Chondrocyte (in vitro differentiated cells): ENCODE data around the gene FAM107B. TPM values are rescaled to one million over a fixed set of nuclear protein-coding genes. Genes with fewer than 3 reads are reported as not detected.
A peak's percentile ranks its signal among the peaks of the same experiment; 100 is the strongest.

ENCODE experiments used
- DNase-seq: peaks from one replicate; pipeline ENCODE4 v3.0.0; 2021; ENCODE audit warnings: mixed read lengths, low spot score
- H3K27ac Mint-ChIP-seq: one replicate; pipeline ENCODE4 v1.8.0; 2021; ENCODE audit warnings: mild to moderate bottlenecking, moderate library complexity, mixed read lengths; ENCODE audit not compliant: unreplicated experiment
- H3K27me3 Mint-ChIP-seq: 2 replicates; pipeline ENCODE4 v1.8.0; 2021; ENCODE audit warnings: low read depth, mixed read lengths
- H3K36me3 Mint-ChIP-seq: 2 replicates; pipeline ENCODE4 v1.8.0; 2021; ENCODE audit warnings: low read depth, mixed read lengths
- H3K4me1 Mint-ChIP-seq: 2 replicates; pipeline ENCODE4 v1.8.0; 2021; ENCODE audit warnings: low read depth, mild to moderate bottlenecking, mixed read lengths
- H3K4me3 Mint-ChIP-seq: one replicate; pipeline ENCODE4 v1.8.0; 2021; ENCODE audit warnings: mild to moderate bottlenecking, moderate library complexity, mixed read lengths; ENCODE audit not compliant: unreplicated experiment
- H3K9me3 Mint-ChIP-seq: 2 replicates; pipeline ENCODE4 v1.8.0; 2021; ENCODE audit warnings: low read depth, mixed read lengths
- total RNA-seq: library from RNA; stranded (reverse); gene quantifications from 3 replicates; pipeline ENCODE4 v1.2.1, GENCODE V29; 2021
- TF ChIP-seq, protein P1 (sequence below): fragments of 200-600 bp; sonication (generic); IDR thresholded peaks from 2 replicates; pipeline ENCODE4 v1.5.0; 2021; ENCODE audit warnings: antibody characterized with exemption, mild to moderate bottlenecking, moderate library complexity

The FAM107B gene
- total RNA-seq, 1 donor from 2014 or later = 29.1 TPM

DNA sequence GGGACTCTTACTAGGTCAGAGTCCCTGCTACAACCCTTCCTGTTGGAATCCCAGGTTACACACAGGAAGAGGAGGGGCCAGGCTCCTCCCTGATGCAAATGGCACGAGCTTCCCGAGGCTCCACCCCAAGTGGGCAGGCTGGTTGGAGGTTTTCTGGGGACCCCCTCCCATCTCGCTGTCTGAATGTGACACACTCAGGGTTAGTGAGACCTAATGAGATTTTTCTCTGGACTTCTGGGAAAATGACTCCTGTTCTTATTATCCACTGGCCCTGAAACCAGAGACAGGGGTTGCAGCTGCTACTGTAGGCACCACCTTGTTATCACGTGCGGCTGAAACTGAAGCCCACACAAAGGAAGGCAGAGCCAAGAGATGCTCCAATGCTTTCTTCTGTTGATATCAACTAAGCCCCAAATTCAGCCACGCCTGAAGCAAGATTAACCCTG lies 103.3 kb downstream of the FAM107B start:
- TF ChIP-seq, protein P1, sequence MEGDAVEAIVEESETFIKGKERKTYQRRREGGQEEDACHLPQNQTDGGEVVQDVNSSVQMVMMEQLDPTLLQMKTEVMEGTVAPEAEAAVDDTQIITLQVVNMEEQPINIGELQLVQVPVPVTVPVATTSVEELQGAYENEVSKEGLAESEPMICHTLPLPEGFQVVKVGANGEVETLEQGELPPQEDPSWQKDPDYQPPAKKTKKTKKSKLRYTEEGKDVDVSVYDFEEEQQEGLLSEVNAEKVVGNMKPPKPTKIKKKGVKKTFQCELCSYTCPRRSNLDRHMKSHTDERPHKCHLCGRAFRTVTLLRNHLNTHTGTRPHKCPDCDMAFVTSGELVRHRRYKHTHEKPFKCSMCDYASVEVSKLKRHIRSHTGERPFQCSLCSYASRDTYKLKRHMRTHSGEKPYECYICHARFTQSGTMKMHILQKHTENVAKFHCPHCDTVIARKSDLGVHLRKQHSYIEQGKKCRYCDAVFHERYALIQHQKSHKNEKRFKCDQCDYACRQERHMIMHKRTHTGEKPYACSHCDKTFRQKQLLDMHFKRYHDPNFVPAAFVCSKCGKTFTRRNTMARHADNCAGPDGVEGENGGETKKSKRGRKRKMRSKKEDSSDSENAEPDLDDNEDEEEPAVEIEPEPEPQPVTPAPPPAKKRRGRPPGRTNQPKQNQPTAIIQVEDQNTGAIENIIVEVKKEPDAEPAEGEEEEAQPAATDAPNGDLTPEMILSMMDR = no peak
- H3K27me3 Mint-ChIP-seq = no peaks in the 10 kb centered on the region
- no peaks in the 10 kb centered on the region for H3K36me3 Mint-ChIP-seq
- no peak overlapping the region for H3K4me3 Mint-ChIP-seq
- H3K9me3 Mint-ChIP-seq = no peaks in the 10 kb centered on the region
- peaks cover 24% of the 10 kb centered on the region for H3K4me1 Mint-ChIP-seq
- no peak overlapping the region for H3K27ac Mint-ChIP-seq
- no peak for DNase-seq

DNA sequence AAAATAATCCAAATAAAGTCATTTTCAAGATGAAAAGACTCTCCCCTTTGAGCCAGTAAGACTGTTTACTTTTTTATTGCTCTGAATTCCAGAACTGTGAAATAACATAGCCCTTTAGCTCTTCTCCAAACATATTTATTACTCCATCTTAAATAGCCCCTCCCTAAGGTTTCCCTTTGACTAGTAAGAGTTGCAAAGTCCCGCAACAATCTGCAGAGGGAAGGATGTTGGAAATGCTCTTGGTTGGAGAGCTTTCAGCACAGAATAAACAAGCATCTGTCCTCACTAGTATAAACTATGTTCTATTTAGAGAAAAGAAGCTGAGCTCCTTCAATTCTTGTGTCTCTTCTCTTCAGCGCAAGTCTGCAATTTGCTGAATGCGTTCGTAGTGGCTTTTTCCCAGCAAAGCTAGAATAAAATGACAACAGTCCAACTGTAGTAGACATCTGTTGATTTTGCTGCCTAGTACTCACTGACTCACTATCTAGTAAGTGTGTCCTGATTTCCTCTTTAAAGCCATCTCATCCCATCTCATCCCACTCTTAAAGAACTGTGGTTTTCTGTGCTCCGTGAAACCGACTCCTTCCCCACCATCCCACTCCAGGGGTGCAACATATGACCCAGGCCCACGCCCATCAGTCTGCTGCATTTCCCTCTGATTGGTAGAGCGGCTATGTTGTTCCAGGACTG lies 104.0 kb downstream of the FAM107B start:
- Mint-ChIP-seq H3K4me1 (peaks cover 28% of the 10 kb centered on the region), H3K27me3 (no peaks in the 10 kb centered on the region), H3K4me3 (no peak overlapping the region), H3K9me3 (peaks cover 5% of the 10 kb centered on the region), H3K27ac (peak overlapping the region; percentile 77), H3K36me3 (no peaks in the 10 kb centered on the region)
- TF ChIP-seq, protein P1 = no peak
- DNase-seq = no peak

DNA sequence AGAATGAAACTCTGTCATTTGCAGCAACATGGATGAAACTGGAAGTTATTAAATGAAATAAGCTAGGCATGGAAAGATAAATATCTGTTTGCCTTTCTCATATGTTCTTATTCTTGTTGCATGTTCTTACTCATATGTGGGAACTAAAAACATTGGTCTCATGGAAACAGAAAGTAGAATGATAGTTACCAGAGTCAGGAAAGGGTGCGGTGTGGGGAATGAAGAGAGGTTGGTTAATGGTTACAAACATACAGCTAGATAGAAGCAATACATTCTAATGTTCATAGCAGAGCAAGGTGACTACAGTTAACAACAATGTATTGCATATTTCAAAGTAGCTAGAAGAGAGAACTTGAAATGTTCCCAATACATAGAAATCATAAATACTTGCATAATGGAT lies 105.1 kb downstream of the FAM107B start:
- DNase-seq = no peak
- no peaks in the 10 kb centered on the region for H3K27me3 Mint-ChIP-seq
- TF ChIP-seq, protein P1 = no peak
- peaks cover 35% of the 10 kb centered on the region for H3K4me1 Mint-ChIP-seq
- peaks cover 5% of the 10 kb centered on the region for H3K9me3 Mint-ChIP-seq
- H3K27ac Mint-ChIP-seq = no peak overlapping the region
- H3K36me3 Mint-ChIP-seq = no peaks in the 10 kb centered on the region
- H3K4me3 Mint-ChIP-seq = no peak overlapping the region

DNA sequence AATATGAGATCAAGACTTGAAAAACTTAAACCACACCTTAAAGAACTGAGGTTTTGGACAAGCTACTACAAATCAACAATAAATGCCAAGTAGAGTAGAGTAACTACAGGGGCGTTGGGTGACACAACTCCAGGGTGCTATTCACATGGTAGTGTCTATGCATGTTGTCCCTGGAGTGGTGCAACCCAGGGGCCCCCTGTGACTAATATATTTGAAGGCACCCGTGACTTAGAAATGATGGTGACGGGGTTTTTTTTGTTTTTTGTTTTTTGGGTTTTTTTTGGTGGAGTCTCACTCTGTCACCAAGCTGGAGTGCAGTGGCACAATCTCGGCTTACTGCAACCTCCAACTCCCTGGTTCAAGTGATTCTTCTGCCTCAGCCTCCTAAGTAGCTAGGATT lies 106.9 kb downstream of the FAM107B start:
- H3K27me3 Mint-ChIP-seq = no peaks in the 10 kb centered on the region
- TF ChIP-seq, protein P1 = no peak

DNA sequence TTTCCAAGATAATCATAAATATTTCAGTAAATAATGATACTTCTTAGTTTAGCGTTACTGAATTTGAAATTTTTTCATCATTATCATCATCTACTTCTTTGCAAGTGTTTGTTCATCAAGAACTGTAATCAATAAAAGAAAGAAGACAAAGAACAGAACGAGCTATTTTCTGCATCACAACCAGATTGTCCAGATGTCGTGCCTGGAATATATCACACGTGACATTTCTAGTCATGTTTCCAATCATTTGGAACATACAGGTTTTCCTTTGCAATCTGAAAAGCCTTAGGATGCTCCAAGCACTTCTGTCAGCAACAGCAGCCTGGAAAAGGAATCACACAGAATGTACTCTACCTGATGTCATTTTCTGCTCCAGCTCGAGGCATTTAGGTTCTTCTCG lies 107.4 kb downstream of the FAM107B start:
- Mint-ChIP-seq H3K27ac (no peak overlapping the region), H3K4me3 (no peak overlapping the region), H3K36me3 (no peaks in the 10 kb centered on the region), H3K27me3 (no peaks in the 10 kb centered on the region), H3K9me3 (peaks cover 5% of the 10 kb centered on the region), H3K4me1 (peaks cover 26% of the 10 kb centered on the region)
- no peak for DNase-seq
- TF ChIP-seq, protein P1 = no peak

More for the DNA sequence above, 106.9 kb downstream of the FAM107B start:
- Mint-ChIP-seq H3K36me3 (no peaks in the 10 kb centered on the region), H3K4me3 (no peak overlapping the region), H3K4me1 (peaks cover 26% of the 10 kb centered on the region), H3K27ac (no peak overlapping the region), H3K9me3 (peaks cover 5% of the 10 kb centered on the region)
- DNase-seq = no peak
